Right lobe of liver (tissue), 4 donors: ENCODE data around the gene WDR5.

Experiments used
- CTCF ChIP-seq, 4 donors: fragments of 200-600 bp in 3 of 4; fragments of 450-650 bp in 1 of 4; IDR thresholded peaks; one replicate each; pipeline versions ENCODE4 v1.5.1 to v1.8.0; 2016 to 2022; ENCODE audit warnings: antibody characterized with exemption in 4 of 4, mild to moderate bottlenecking in 2 of 4
- POLR2A ChIP-seq: fragments of 450-650 bp; IDR thresholded peaks from one replicate; pipeline ENCODE4 v1.6.1; 2017; ENCODE audit warnings: antibody characterized with exemption, mild to moderate bottlenecking
- donor health status: DM: no; HTN: no; CAD: no.
- donor health status: DM: no; HTN: no; CAD: no.
- donor health status: DM: no; HTN: yes; CAD: no.

DNA sequence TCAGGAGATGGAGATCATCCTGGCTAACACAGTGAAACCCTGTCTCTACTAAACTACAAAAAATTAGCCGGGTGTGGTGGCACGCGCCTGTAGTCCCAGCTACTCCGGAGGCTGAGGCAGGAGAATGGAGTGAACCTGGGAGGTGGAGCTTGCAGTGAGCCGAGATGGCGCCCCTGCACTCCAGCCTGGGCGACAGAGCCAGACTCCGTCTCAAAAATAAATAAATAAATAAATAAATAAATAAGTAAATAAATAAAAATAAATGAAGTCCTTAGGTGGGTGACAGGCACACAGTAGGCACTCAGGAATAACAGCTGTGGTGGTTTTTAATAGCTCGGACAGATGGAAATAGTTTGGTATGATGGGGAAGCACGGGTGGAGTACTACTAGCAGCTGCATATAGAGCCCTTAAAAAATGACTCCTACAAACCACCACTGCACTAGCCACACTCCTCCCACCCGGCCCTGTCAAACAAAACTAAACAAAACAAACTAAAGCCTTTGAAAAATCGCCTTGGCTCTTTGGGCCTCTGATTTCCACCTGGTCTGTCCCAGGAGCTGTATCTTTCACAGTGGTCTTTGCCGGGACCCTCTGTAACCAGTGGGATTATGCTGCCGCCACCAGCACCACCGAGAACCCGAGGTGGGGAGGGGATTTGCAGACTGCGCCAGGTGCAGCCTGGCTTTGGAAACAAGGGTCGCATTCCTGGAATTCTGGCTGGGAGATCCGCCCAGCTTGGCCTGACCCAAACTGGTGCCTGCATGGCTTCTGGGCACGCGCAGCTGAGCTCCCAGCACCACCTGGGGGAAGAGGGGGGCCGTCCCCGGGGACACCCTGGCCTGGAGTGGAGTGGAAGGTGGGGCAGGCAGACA lies 5.1 kb upstream of the WDR5 start:
- TF ChIP-seq CTCF (IDR thresholded peaks at IDR 0.05) (no peak), POLR2A (peak; percentile 17)
